ENCODE results near the gene PAEP.

The PAEP gene

DNA sequence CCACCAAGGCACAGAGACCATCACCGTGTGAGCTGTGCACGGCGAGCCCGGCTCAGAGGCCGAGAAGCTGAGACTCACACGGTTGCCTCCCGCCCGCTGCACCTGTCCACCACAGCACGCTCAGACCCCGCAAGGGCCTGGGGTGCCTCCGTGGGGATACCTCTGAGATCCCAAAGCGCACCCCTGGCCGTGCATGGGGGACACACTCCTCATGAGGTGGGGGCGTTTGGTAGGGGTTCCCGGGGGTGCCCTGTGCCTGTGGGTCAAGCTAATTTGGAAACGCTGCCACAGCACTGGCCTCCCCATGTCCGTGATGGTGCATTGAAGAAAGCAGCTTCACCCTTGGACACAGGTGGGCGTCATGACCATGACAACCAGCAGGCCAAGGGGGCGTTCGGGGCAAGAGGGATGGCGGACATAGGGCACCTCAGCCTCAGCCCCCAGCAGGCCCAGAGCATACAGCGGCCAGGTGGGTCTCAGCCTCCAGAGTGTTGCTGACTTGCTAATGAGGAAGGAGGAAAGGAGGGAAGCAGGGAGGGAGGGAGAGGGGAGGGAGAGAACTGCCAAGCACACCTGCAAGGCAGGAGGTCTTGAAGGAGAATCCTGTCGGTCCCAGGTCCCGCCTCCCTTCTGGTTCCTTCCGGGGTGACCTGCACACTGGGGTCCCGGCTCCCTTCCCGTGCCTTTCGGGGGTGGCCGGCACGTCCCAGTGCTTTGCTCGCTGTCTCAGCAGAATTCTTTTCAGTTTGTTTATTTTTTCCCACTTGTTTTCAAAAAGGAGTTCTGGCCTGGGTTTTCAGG is 43.1 kb downstream of the PAEP start:
- no peak for DNase-seq

DNA sequence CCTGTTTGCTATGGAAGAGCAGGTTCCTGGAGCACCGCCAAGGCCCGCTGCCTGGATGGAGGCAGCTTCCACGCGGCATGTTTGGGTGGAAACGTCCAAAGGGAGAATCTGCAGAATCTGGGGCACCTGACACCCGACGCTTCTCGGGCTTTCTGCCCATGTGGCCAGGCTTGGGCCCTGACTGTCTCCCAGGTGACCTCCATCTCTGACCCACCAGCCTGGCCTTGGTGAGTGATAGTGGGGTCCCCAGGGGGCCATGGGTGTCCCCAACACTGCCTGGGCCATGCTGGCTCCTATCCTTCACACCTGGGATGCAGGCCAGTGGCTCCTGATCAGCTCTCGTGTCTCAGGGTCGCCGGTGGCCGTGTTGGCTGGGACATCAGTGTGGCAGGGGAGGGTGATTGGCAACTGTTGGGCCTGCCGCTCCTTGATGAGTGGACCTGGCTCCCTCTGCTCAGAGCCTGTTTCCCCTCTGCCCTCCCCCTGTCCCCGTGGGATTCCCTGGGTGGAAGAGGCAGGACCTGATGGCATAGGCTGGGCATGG is 43.8 kb downstream of the PAEP start:
- no peak for DNase-seq

DNA sequence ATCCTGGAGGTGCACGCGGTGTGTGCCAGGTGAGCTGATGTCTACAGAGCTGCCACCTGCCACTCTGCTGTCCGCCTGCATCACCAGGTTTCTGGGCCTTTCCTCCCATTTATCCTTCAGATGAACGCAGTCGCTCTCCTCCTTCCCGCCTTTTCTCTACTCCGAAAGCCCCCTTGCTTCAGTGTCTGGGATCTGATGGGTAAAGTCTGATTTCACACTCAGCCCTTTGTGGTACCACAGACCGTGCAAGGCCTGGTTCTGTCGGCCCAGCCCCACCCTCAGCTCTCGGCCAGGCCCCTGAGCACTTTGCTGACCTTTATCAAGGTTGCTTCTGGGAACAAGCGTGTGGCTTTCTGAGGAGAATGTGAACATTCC is 45.3 kb downstream of the PAEP start:
- no peak for DNase-seq

DNA sequence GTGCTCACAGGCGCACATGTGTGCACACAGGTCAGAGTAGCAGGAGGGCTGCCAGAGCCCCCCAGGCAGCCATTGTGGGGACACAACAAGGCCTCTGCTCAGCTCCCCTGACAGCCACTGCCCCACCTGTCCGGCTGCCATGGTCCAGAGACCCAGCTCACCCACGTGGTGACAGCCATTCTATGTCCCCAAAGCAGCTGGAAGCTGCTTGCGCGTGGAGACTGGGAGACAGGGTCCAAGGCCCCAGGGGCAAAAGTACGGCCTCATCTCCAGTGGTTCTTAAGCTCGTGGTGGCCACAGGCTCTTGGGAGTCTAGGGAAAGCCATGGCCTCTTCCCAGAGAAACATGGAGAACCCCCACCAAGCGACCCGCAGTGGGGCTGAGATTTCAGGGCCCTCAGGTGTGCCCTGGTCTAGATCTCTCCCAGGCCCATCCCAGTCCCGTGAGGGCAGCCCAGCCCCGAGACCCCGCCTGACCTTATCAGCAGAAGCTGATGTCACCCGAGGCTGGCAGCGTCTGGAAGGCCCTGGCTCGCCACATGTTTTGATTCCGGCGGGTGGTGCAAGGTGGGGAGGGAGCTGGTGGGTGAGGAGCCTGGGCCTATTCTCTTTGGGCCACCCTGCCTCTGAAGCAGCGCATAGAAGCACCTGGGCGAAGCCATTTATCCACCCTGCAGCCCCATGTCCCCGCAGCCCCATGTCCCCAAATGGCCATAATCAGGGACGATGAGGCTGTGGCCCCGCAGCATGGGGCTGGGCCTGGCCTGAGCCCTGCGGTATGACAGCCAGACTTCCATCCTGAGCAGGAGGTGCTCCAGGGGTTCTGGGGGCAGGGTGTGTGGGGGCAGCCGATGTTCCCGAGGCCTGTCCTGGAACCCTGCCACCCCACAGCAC is 46.1 kb downstream of the PAEP start:
- DNase-seq = no peak

DNA sequence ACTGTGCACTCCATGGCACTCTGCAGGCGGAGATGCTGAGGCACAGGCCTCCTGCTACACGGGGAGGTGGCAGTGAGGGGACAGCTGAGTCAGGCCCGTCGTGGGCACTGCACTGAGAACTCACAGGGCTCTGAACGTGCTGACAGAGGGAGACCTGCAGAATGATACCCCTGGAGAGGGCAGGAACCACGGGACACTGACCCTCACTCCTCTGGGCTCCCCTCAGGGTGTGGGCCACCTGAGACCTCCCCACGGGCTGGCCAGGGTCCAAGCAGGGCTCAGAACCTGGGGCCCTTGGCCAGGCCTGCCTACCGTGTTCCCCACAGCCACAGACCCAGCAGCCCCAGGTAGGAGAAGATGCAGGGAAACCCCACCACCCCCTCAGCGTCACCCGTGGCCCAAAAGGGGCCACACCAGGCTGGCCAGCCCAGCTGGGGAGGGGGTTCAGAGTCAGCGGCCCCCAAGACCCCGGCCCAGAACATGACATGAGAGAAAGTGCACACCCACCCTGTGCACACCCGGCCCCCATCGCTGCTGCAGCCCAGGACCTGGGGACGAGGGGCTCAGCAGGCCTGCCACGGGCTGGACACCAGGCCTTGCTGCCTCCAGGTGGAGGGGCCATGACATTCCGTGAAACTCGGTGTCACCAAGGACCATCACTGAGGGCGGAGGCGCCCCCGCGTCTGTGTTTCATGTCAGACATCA is 46.9 kb downstream of the PAEP start:
- DNase-seq = no peak

DNA sequence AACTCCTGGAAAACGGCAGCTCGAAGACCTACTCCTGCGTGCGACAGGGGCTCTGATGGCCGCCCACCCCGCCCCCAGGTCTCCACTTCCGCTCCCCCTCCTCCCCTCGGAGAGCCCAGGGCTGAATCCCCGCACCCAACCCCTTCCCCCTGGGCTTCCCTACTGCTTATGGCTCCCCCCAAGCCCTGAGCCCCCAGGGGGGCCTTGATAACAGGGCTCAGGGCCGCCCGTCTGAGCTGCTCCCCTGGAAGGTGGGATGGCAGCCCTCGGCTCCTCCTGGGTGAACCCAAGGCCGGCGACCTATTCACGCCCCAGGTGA is 47.4 kb downstream of the PAEP start:
- DNase-seq = no peak

DNA sequence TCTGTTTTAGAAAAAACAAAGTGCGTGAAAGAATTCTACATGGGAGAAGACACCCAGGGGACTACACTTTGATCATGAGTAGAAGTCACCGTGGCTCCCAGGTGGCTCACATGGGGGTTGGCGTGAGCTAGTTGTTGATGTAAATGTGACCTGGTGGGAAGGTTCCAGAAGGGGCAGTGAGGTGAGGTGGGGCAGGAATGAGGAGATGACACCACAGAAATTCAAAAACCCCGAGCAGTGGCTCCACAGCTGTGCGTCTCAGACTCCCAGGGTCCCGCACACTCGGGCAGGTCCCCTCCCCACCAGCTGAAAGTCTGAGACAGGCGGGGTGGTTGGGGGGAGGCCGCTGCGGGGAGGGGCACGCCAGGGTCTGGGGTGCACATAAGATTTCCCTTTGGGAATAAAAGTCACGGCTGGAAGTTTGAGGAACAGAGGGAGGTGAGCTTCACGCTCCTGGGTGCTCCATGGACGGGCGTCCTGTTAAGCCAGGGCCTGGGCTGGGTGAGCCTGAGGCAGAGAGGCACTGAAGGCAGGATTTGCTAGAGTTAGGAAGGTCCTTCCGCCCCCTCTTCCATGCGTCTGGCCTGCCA is 47.9 kb downstream of the PAEP start:
- no peak for DNase-seq

DNA sequence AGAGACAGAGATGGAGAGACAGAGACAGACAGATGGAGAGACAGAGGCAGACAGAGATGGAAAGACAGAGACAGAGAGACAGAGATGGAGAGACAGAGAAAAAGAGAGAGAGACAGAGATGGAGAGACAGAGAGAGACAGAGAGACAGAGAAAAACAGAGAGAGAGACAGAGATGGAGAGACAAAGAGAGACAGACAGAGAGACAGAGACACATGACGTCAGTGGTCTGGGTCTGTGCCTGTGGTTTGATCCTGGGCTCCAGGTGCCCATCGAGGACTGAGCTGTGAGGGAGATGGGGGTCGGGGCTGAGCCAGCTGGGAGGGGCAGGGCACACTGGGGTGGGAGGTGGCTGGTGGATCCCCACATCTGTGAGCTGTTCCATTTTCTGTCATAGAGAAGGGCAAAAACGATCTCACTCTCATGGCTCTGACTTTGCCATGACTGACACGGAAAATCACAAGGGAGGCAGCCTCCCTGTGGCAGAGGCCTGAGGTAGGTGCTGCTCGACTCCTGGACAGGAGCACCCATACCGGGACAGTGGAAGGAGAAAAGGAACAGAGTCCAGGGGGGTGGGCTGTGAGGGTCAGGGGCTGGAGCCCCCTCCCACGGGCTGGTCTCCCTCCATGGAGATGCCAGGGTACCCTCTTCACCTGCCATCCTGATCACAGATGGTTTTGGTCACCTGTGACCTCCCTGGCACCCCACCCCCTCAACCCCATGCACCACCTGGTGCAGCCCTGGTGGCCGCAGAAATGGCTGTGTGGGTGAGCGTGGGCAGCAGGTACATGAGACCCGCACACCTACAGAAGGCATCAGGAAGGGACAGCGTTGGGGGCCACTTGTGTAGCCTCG is 49.0 kb downstream of the PAEP start:
- no peak for DNase-seq

DNA sequence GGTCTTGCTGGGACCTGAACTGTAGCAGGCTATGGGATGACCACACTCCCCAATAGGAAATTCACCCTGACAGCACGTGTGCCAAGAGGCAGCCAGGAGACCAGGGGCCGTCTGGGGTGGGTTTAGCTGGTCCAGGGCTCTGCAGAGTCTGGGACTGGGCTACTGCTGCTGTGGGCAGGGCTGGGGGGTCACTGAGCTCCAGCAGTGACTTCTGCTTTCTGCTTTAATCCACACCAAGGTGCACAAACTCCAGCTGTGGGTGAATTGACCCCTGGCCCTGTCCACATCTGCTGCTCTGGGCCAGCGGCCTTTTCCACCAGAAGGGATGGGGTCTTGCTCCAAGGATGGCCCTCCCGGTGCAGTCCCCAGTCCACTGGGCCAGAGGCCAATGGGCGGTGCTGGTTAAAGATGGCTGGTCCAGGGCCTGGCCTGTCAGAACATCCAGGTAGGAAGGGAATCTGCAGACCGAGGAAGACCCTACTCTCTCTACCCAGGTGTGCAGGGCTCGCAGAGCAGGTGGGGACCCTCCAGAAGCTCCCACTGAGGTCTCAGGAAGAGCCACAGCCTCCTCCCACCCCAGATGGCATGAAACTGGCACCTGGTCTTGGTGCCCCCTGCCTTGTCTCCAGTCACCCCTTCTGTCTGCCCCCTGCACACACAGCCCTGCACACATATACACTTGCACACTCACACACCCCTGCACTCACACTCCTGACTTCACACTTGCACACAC is 49.8 kb downstream of the PAEP start:
- no peak for DNase-seq

DNA sequence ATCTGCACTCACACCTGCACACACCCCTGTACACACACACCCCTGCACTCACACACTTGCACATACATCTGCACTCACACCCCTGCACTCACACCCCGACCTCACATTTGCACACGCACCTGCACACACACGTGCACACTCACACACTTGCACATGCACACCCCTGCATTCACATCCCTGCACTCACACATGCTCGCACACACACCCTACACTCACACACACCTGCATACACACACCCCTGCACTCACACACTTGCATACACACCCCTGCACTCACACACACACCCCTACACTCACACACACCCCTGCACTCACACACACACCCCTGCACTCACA is 50.3 kb downstream of the PAEP start:
- no peak for DNase-seq

DNA sequence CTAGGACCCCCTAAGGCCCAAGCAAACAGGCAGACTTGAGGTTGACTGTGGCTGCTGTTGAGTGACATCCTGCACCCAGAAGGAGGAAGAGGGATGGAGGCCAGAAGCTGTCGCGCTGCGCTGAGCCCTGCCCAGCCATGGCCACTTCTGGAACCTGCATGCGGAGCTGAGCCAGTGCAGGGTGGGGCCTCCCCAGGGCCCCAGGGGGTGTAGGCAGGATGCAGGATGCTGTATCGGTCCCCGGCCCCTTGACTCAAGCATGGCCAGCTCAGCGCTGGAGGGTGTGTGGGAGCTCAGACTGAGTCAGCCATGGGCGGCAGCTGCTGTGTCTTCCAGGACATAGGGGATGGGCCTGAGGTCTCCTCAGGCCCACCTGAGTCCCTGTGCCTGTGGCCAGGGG is 50.9 kb downstream of the PAEP start:
- no peak for DNase-seq

DNA sequence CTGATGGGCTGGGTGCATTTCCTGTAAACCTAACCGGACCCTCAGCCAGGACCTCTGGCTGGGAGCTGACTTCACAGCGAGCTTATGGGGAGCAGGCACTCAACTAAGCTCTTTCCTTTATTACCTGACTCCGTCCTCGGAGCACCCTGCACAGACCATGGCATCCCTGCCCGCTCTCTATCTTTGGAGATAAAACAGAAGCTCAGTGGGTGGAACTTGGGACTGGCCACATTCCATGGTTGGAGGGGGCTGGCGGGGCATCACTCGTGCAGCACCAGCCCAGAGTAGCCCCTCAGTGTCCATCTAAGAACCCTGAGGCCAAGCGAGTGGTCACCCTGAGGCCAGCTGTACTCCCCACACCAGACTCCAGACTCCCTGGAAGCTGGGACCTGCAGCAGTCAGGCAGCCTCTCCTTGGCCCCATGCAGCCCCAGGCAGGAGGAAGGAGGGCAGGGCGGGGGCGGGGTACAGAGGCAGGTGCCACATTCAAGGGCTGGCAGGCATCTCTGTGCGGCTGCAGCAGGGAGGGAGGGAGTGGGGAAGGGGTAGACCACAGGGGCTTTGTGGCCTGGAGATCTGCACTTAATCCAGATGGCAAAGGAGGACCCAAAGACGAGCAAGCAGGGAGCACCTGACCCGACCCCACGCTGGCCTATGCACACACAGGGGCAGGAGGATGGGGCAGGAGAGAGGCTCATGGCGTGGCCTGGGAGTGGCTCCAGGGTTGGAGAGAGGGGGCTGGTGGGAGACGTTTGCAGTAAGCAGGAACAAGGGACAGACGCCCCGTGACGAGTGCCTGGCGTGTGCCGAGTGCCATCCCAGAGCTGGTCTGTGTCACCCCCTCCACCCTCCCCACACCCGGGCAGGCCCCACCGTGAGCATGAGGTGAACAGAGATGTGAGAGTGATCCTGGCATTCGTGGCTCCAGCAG is 51.7 kb downstream of the PAEP start:
- no peak for DNase-seq

DNA sequence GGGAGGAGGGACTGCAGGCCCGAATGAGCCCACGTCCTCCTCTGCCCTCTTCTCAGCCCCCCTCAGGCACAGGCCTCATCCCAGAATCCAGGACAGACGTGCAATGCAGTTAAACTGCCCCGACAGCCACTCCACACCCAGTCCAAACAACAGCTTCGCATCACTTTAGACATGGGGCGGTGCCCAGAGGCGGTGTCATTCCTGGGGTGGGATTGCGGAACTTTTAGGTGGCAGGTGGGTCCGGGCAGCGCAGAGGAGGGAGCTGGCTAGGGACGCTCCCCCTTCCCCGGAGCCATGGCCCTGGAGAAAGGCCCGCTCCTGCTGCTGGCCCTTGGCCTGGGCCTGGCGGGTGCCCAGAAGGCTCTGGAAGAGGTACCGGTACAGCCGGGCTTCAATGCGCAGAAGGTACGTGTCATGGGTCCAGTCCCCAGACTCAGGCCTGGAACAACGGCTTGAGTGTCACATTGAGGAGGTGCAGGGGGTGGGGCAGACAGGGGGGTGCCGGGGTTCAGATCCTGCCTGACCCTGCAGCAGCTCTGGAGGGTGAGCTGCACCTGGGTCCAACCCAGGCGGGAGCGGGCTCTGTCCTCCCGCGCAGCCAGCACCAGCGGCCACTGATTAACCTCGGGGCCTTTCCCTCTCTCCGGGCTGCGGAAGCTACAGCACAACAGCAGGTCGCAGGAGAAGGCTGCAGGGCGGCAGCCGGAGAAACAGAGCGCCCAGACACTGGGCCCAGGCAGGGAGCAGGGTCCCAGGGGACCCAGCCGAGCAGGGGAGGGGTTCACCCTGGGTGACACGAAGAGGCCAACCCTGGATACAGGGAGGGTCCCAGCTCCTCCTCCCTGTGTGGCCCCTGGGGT is 52.6 kb downstream of the PAEP start:
- DNase-seq = no peak

DNA sequence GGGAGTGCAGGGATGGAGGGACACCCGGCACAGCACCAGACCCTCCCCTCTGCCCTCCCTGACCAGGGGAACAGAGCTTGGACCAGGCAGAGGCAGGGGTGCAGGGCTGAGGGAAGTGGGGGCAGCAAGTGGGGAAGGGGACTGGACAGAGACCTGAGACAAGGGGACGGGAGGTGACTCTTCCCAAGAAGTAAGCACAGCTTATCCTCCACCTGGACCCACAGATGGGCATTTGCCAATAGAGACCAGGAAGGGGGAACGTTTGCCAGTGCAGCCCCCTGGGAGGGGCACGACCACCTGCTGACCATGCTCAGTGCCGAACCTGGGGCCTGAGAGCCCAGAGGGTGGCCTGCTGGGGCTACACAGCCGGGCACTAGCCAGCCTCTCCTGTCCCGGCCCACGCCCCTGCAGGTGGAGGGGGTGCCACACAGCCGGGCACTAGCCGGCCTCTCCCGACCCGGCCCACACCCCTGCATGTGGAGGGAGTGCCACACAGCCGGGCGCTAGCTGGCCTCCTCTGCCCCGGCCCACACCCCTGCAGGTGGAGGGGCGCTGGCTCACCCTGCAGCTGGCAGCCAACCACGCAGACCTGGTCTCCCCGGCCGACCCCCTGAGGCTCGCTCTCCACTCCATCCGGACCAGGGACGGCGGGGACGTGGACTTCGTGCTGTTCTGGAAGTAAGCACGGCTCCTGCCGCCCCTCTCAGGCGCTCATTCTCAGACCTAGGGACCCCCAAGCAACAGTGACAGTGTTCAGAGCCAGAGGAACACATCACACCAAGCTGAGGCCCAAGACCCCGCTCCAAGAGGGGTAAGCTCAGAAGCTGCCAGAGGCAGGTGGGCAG is 53.5 kb downstream of the PAEP start:
- no peak for DNase-seq

DNA sequence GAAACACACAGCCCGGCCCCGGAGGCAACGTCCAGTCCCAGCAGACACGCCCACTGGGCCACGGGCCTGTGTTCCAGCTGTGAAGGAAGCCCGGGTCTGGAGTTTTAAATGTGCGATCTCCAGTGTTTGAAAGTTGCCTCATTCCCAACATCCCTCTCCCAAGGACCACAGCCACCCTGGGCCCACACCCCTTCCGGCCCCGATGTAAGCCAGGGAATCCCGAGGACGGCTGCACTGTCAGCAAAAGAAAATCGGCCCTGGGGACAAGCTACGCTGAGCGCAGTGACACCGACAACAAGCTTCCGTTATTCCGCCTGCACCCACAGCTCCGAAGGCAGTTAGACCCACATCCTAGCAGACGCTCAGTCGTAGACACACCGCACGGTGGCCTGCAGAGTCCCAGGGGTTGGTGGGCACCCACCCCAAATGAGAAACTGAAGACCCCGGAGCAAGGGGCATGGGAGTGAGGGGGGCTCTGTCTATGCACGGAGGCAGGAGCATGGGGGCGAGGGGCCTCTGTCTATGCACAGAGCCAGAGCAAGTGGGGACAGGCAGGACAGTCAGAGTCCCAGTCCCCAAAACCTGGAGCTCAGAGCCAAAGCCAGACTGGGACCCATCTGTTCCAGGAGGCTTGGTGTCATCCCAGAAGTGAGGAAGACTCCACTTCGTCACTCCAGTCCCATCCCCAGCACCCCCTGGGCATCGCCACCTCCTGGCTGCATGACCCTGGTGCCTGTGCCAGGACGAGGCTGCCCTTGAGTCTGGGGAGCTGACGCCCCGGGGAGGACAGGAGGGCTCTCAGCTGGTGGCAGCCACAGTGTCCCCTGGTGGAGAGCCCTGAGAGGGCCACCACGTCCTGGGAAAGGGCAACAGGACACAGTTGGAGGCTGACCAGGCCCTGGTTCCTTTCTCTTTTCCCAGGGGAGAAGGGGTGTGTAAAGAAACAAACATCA is 54.4 kb downstream of the PAEP start:
- DNase-seq = no peak
